GM12874 (cell line): ENCODE measurements around the gene SLIT3.

Experiments
- TF ChIP-seq, protein P1 (sequence below): IDR thresholded peaks from 2 replicates; pipeline ENCODE4 v1.5.1; 2011; ENCODE audit warnings: low read depth, mild to moderate bottlenecking, control low read depth, low read length, moderate library complexity; ENCODE audit not compliant: insufficient read depth

SLIT3 gene

DNA sequence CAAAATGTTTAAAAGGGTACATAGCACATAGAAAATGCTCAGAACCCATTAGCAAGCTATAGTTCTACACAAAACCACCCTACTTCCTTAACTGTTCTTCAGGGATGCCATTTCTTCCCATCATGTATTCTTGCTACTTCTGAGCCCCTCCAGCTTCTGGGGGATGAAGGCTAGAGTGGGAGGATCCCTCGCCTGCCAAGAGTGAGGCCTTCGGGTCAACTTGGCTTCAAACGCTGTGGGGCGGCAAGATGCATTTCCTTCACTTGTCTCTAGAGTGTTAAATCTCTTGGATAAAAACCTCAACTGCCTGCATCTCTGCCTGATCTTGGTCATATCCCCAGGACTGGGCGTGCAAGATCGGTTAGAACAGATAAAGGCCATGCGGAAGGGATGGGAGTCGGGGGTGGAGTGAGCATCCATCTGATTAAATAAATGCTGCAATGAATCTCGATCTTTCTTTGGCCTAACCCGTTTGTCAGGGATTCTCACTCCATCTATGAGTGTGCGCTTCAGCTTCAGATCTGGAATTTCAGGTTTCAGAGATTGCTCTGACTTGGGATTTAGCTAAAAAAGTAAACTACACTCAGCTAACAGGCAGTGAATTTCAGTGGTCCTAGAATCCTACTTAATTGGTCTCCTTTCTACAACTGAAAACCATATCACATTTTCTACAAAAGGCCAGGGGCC lies 603.8 kb downstream of the SLIT3 start:
- TF ChIP-seq, protein P1, sequence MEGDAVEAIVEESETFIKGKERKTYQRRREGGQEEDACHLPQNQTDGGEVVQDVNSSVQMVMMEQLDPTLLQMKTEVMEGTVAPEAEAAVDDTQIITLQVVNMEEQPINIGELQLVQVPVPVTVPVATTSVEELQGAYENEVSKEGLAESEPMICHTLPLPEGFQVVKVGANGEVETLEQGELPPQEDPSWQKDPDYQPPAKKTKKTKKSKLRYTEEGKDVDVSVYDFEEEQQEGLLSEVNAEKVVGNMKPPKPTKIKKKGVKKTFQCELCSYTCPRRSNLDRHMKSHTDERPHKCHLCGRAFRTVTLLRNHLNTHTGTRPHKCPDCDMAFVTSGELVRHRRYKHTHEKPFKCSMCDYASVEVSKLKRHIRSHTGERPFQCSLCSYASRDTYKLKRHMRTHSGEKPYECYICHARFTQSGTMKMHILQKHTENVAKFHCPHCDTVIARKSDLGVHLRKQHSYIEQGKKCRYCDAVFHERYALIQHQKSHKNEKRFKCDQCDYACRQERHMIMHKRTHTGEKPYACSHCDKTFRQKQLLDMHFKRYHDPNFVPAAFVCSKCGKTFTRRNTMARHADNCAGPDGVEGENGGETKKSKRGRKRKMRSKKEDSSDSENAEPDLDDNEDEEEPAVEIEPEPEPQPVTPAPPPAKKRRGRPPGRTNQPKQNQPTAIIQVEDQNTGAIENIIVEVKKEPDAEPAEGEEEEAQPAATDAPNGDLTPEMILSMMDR, result no peak

DNA sequence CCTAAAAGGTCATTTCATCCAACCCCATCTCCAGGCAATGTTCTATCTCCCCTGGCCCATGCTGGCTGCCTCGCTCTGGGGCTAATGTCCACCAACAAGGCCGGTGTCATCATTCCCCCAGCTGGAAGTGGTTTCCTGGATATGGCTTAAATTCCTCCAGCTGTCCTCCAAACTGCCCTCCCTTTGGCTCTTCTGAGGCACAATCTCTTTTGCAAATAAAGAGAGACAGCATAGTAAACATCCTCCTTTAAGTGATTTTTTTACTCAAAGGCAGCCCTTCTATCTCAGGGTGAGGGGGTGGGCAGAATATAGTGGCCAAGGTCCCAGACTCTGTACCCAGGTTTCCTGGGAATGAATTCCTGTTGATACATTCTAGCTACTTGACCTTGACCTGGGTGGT lies 604.3 kb downstream of the SLIT3 start:
- TF ChIP-seq, protein P1, result no peak

DNA sequence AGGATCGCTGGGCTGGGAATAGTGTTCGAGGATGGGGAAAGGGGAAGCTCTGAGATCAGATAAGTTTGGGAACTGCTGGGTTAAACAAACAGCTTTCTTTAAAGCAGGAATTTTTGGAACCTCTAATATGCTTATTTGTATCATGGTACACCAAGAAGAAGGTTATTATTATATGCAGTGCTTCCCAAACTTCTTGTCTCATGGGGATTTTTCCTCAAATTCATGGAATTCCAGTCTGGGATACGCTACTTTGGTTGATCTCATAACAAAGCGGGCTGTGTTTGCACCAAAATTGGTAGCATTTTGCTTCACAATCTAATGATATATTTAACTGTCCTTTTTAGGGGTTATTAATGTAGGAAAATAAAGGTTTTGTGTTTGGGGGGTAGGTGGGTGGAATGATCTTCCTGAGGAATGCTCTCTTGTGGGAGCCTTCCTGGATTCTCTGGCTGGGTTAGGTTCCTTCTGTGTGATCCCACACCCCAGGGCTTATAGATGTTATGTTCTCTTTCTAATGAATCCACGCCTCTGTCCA lies 605.6 kb downstream of the SLIT3 start:
- TF ChIP-seq, protein P1, result no peak

DNA sequence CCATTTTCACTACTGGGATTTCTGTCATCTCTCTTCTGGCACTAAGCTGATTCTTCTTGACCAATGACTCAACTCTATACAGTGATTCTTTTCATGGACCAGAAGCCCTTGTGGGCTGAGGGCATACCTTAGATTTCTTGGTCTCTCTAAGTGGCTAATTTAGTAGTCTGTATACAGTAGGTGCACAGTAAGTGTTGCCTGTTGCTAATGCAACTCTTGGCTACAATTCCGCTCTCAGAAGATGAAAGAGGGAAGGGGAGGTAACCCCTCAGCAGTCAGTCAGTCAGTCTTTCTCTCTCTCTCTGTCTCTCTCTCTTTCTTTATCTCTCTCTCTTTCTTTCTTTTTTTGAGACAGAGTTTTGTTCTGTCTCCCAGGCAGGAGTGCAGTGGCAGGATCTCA lies 606.6 kb downstream of the SLIT3 start:
- TF ChIP-seq, protein P1, result no peak

DNA sequence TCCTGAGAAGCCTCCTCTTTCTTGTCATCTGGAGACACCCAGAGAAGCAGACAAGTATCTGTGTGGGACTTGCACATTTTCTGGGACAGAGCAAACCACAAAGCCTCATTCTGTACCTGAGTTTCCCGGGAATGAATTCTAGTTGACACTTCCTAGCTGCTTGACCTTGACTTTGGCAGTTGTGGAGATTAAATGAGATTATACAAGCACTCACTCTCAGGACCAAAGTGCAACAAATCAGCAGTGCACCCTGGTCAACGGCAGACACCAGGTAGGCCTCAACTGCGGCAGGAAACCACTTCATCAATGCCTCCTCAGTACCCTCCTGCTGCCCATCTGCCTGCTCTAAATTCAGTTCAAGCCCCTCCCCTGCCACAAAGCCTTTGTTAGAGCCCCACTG lies 607.1 kb downstream of the SLIT3 start:
- TF ChIP-seq, protein P1, result no peak

DNA sequence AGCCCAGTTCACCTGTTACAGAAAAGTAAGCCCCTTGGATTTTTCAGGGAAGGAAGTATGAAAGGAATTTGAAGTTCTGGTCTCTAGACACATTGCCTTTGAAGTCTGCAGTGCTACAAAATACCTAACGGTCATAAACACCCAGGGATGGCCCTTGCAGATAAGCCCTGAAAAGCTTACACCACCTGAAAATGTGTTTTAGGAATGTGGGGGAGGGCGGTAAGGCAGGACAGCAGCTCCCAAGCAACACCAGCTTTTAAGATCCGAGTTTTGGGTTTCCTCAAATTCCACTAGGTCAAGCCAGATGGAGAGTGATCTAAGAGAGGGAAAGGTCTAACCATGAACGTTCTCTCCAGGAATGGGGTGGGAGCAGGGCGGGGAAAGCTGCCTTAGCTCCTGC lies 607.6 kb downstream of the SLIT3 start:
- TF ChIP-seq, protein P1, result no peak

DNA sequence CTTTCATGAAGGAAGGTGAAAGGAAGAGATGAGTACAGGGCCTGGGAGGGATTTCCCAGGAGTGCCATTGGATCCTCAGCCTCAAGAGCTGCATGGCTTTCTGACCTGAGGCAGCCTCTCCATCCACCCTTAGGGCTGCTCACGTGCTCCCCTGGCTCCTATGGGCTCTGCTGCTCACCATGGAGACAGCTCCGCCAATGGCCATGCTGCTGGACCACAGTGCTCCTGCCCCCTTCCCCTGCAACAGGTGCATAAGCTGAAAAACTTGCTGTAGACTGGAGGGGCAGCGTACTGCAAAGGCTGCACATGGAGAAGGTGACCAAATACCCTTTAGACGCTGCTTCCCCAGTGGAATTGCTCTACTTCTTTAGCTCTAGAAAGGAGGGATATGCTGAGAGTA lies 609.0 kb downstream of the SLIT3 start:
- TF ChIP-seq, protein P1, result no peak
